COLO668 (cell line): ENCODE measurements around the gene GCAT.

Source experiments
- DNase-seq: peaks from one replicate; lab custom pipeline; 2025; ENCODE audit not compliant: unreplicated experiment; lab: John Stamatoyannopoulos, UW

GCAT gene

GRCh38 chr22:37807410-37808293 is at the start of gene GCAT:
Gene GCAT, plus strand, starts transcription at chr22:37807934. Its CDS starts 34 bp downstream, at chr22:37807968.
- DNase-seq = peak; percentile 97

- no peak for DNase-seq
Measured at GRCh38 chr22:37758694-37759093, 49.0 kb upstream of the GCAT start.

- no peak for DNase-seq
Measured at GRCh38 chr22:37759281-37759680, 48.5 kb upstream of the GCAT start.

- peak; percentile 48 for DNase-seq
Measured at GRCh38 chr22:37760152-37760551, 47.6 kb upstream of the GCAT start.

- peak; percentile 33 for DNase-seq
Measured at GRCh38 chr22:37762389-37762836, 45.3 kb upstream of the GCAT start.

GRCh38 chr22:37763012-37763411 is 44.7 kb upstream of the GCAT start:
- no peak for DNase-seq

- DNase-seq = no peak
Measured at GRCh38 chr22:37763652-37764051, 44.1 kb upstream of the GCAT start.

GRCh38 chr22:37764622-37765021 is 43.1 kb upstream of the GCAT start:
- no peak for DNase-seq

GRCh38 chr22:37765498-37765897 is 42.2 kb upstream of the GCAT start:
- DNase-seq = no peak

- no peak for DNase-seq
Measured at GRCh38 chr22:37765953-37766576, 41.7 kb upstream of the GCAT start.

GRCh38 chr22:37768273-37768672 is 39.5 kb upstream of the GCAT start:
- no peak for DNase-seq

- no peak for DNase-seq
Measured at GRCh38 chr22:37769056-37769455, 38.7 kb upstream of the GCAT start.

GRCh38 chr22:37771081-37771480 is 36.7 kb upstream of the GCAT start:
- no peak for DNase-seq

GRCh38 chr22:37771702-37772427 is 35.9 kb upstream of the GCAT start:
- no peak for DNase-seq

GRCh38 chr22:37774728-37775127 is 33.0 kb upstream of the GCAT start:
- no peak for DNase-seq

GRCh38 chr22:37775785-37776638 is 31.7 kb upstream of the GCAT start:
- no peak for DNase-seq

- DNase-seq = no peak
Measured at GRCh38 chr22:37776639-37777005, 31.1 kb upstream of the GCAT start.

GRCh38 chr22:37777122-37777687 is 30.5 kb upstream of the GCAT start:
- peak; percentile 60 for DNase-seq

- no peak for DNase-seq
Measured at GRCh38 chr22:37778370-37779009, 29.2 kb upstream of the GCAT start.
